ENCODE results near the gene ERI3.

GRCh38 chr1:44321466-44321865 lies 33.6 kb downstream of the ERI3 start:
- TF ChIP-seq CTCF (IDR thresholded peaks at IDR 0.05) (no peak), POLR2A (IDR thresholded peaks at IDR 0.05) (no peak), POLR2AphosphoS5 (IDR thresholded peaks at IDR 0.05) (no peak)
